Activated naive CD8-positive, alpha-beta T cell treated with anti-CD3 and anti-CD28 coated beads, Interleukin-2, amount 50 U/mL, for 16 hours (primary cell): ENCODE data around the gene SERGEF.
"Not testable (repeated sequence)": the region's sequence is repeated elsewhere in the genome, so short reads cannot be mapped to it uniquely, and the experiment has no call there.

ENCODE experiments used
- DNase-seq: peaks from one replicate; pipeline ENCODE4 v3.0.0-alpha.2; 2020; ENCODE audit warnings: low read depth, low spot score

SERGEF gene

DNA sequence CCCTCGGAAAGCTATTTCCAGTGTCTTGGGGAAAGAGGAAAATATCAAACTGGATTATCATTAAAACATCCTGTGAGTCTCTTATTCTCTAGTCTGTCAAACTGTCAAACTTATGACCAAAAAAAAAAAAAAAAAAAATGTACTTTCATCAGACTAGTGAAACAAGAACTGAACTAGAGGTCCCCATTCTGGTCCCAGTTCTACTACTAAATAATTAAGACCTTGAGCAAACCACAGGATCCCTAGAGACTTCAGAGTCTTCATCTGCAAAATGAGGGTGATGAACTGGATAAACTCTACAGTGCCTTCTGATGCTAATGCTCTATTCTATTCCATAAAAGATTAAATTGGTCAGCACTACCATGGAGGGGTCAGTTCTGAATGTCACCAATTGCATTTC is 105.8 kb downstream of the SERGEF start:
- DNase-seq: no peak

GRCh38 chr11:17906436-17906835 is 106.4 kb downstream of the SERGEF start:
- no peak for DNase-seq

- DNase-seq: no peak
These were observed 107.4 kb downstream of the SERGEF start for GRCh38 chr11:17905477-17905876.

DNA sequence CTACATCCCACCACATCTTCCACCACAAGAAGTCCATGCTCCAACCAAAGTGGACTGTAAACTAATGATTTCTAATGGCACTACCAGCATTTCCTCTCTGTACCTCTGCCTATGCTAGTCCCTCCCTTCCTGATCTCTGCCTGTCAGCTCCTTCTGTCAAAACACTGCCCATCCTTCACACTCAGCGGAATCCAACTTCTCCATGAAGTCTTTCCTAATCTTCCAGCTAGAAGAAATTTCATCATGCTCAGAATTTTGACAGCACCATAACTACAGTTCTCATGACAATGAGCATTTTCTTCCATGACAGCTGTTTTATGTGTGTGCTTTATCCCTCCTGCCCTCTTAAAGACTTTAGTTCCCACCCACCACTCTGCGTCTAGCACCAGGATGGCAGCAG is 111.4 kb downstream of the SERGEF start:
- no peak for DNase-seq

GRCh38 chr11:17898782-17899181 is 114.1 kb downstream of the SERGEF start:
- DNase-seq: no peak

GRCh38 chr11:17898071-17898470 is 114.8 kb downstream of the SERGEF start:
- DNase-seq: no peak

- no peak for DNase-seq
These were observed 115.4 kb downstream of the SERGEF start for GRCh38 chr11:17897495-17897894.

DNA sequence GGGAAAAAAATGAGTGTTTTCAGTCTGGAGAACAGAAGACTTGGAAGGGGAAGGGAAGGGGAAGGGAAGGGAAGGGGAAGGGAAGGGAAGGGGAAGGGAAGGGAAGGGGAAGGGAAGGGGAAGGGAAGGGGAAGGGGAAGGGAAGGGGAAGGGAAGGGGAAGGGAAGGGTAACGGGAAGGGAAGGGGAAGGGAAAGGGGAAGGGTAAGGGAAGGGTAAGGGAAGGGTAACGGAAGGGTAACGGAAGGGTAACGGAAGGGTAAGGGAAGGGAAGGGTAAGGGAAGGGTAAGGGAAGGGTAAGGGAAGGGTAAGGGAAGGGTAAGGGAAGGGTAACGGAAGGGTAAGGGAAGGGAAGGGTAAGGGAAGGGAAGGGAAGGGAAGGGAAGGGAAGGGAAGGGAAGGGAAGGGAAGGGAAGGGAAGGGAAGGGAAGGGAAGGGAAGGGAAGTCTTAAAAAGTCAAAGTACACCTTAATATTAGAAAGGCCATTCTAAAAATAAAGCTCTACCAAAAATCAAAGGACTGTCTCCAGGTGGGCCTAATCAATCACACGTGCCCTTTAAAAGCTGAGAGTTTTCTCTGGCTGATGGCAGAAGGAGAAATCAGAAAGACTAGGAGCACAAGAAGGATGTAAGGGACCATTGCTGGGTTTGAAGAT is 116.2 kb downstream of the SERGEF start:
- not testable (repeated sequence) for DNase-seq

DNA sequence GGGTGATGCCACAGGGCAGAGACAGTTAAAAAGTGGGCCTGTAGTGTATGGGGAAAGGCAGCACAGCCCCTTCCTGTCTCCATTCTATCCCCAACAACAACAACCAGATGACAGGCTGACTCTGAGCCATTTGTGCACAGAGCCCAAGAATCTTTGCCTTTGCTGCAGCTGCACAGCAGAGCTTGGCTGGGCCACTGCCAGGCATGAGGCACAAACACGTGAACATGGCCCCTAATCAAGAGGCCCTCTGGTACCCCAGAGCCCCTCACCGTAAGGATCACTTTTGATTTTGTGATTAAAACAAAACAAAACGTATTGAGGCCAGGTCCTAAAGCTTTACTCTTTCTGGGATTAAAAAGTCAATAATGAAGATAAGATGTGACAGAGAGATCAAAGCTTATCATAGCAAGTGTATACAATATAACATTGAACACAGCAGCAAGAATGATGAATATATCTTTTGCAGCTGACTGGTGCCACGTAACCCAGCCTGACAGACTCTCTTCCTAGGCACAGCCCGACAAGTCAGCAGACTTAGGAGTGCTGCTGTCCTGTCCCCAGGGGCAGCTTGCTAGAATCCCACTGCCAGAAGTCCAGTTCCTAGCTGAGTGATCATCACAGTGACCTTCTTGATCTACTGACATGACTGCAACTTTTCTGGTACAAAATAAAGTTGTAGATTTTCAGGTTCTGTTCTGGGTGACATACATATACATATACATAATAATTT is 117.8 kb downstream of the SERGEF start:
- DNase-seq: no peak

DNA sequence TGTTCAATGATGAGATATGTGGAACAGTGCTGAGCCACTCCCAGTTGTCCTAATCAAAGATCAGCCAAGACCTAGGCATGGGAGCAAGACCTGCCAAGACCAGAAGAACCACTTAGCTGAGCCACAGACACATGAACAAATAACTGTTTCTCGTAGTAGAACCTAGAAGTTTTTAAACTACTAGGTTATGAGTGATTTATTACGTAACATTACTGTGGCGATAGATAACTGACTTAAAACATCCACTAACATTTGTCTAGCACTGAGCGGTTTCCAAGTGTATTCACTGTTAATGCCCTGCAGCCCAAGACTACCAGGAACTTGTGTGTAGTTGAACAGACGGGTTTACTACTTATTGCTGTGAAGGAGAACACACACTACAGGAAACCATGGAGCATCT is 120.4 kb downstream of the SERGEF start:
- no peak for DNase-seq

DNA sequence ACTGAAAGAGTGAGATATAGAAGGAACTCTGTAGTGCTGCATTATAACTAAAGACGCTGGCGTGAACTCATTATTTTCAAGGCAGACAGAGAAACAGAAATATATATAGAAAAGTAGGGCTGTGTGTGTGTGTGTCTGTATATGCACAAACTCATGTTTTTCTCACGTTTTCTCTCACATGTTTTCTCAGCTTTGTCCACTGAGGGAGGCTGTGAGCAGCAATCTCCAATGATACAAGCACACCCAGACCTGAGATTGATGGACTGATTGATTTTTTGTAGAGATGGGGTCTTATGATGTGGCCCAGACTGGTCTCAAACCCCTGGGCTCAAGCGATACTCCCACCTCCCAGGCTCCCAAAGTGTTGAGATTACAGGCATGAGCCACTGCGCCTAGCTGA is 122.5 kb downstream of the SERGEF start:
- no peak for DNase-seq

- no peak for DNase-seq
These were observed 125.1 kb downstream of the SERGEF start for GRCh38 chr11:17887779-17888178.

- DNase-seq: no peak
These were observed 128.9 kb downstream of the SERGEF start for GRCh38 chr11:17883946-17884345.

GRCh38 chr11:17883057-17883456 is 129.8 kb downstream of the SERGEF start:
- no peak for DNase-seq

DNA sequence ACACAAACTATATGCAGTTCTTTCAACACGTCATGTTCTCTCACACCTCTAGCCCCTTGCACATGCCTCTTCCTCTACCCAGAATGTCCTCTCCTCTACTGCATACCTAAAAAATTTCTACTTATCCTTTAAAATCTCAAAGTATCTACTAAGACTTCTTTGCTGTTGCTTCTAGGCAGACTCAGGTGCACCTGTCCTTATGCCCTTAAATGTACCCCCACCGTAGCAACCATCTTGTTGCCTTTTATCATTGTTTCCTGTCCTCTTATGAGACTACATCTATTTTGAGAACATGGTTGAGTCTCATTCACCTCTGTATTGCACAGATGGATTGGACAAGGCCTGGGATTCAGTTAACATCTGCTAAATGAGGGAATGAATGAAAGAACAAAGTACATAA is 134.1 kb downstream of the SERGEF start:
- no peak for DNase-seq

- no peak for DNase-seq
These were observed 135.0 kb downstream of the SERGEF start for GRCh38 chr11:17877886-17878285.

GRCh38 chr11:17876827-17877226 is 136.0 kb downstream of the SERGEF start:
- no peak for DNase-seq

GRCh38 chr11:17875891-17876290 is 137.0 kb downstream of the SERGEF start:
- no peak for DNase-seq

DNA sequence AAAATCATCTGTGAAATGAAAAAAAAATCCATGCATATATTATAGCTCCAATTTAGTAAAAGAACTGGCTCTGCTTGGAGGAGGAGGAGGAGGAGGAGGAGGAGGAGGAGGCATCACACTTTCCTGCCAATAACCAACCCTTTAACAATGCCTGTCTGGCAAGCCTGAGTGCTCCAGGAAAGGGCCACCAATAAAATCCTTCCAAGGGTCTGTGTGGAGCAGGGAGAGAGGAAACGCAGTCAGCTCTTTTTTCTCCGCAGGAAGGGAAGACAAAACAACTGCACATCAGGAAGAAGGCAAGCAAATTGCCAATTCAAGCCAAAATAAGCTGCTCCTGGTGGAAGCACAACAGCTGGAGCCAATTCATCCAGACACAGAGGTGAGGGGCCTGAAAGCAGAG is 139.3 kb downstream of the SERGEF start:
- DNase-seq: no peak

- not testable (repeated sequence) for DNase-seq
These were observed 144.4 kb downstream of the SERGEF start for GRCh38 chr11:17868398-17868797.

GRCh38 chr11:17867341-17867740 is 145.5 kb downstream of the SERGEF start:
- no peak for DNase-seq

DNA sequence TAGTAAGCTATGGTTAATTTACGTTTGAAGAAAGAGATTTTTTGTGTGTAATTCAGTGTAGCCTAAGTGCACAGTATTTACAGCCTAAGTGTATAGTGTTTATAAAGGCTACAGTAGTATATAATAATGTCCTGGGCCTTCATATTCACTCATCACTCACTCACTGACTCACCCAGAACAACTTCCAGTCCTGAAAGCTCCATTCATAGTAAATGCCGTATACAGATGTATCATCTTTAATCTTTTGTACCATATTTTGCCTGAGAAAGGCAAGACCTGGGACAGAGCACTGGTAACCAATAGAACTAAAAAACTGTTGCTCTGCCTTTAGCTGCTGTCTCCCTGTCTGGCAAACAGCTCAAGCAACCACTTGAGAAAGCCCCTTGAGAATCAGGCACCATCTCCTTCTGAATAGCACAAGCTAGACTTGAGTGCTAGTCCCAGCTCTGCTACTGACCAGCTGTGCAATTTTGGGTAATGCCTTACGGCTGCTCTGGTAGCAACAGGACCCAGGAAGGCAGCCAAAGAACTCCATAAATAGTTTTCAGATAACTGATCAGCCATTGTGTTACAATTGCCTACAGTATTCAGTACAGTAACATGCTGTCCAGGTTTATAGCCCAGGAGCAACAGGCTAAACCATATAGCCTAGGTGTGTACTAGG is 146.9 kb downstream of the SERGEF start:
- no peak for DNase-seq

DNA sequence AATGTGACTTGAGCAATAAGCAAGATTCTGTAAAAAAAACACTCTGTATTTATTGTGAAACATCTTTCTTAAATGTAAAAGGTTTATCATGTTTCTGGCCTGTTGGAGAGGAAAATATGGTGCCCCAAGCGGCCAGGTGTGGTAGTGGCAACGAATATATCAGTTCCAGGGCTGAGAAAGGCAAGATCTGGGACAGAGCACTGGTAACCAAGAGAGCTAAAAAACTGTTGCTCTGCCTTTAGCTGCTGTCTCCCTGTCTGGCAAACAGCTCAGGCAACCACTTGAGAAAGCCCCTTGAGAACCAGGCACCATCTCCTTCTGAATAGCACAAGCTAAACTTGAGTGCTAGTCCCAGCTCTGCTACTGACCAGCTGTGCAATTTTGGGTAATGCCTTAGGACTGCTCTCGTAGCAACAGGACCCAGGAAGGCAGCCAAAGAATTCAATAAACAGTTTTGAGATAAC is 148.3 kb downstream of the SERGEF start:
- no peak for DNase-seq
